Pons (tissue), 1 donor: Measurements from ENCODE around the gene PLEKHH3.
A peak's percentile ranks its signal among the peaks of the same experiment; 100 is the strongest.
"Not testable (repeated sequence)": the region's sequence is repeated elsewhere in the genome, so short reads cannot be mapped to it uniquely, and the experiment has no call there.

Experiments used
- DNase-seq: peaks from one replicate; pipeline ENCODE4 v3.0.0-alpha.2; 2016; ENCODE audit warnings: low spot score

PLEKHH3 gene

GRCh38 chr17:42670789-42671657 is 5.8 kb downstream of the PLEKHH3 start:
- DNase-seq = no peak

- DNase-seq = no peak
These were observed 6.6 kb downstream of the PLEKHH3 start for GRCh38 chr17:42669977-42670788.

GRCh38 chr17:42669705-42669976 is 7.2 kb downstream of the PLEKHH3 start:
- DNase-seq = no peak

GRCh38 chr17:42667088-42667951 is 9.5 kb downstream of the PLEKHH3 start:
- DNase-seq = peak; percentile 11

GRCh38 chr17:42666126-42666525 is 10.7 kb downstream of the PLEKHH3 start:
- DNase-seq = not testable (repeated sequence)

GRCh38 chr17:42665581-42666001 is 11.2 kb downstream of the PLEKHH3 start:
- DNase-seq = no peak

- no peak for DNase-seq
These were observed 16.0 kb downstream of the PLEKHH3 start for GRCh38 chr17:42660692-42661345.

- DNase-seq = not testable (repeated sequence)
These were observed 16.9 kb downstream of the PLEKHH3 start for GRCh38 chr17:42659932-42660274.

GRCh38 chr17:42659079-42659931 is 17.5 kb downstream of the PLEKHH3 start, which contains the start of gene TUBG2:
Gene TUBG2, plus strand, starts transcription at chr17:42659284. Its CDS starts 220 bp downstream, at chr17:42659504.
- DNase-seq = peak; percentile 80

GRCh38 chr17:42657824-42658588 is 18.8 kb downstream of the PLEKHH3 start:
- no peak for DNase-seq

- no peak for DNase-seq
These were observed 21.3 kb downstream of the PLEKHH3 start for GRCh38 chr17:42655528-42655927.

- no peak for DNase-seq
These were observed 23.3 kb downstream of the PLEKHH3 start for GRCh38 chr17:42653179-42654124.

- DNase-seq = no peak
These were observed 25.4 kb downstream of the PLEKHH3 start for GRCh38 chr17:42651392-42651791.

GRCh38 chr17:42647778-42648177 is 29.0 kb downstream of the PLEKHH3 start:
- no peak for DNase-seq

- no peak for DNase-seq
These were observed 34.5 kb downstream of the PLEKHH3 start for GRCh38 chr17:42642336-42642735.

- no peak for DNase-seq
These were observed 36.7 kb downstream of the PLEKHH3 start for GRCh38 chr17:42640121-42640520.

GRCh38 chr17:42639525-42640113 is 37.2 kb downstream of the PLEKHH3 start:
- DNase-seq = no peak

GRCh38 chr17:42632949-42633444 is 43.8 kb downstream of the PLEKHH3 start:
- no peak for DNase-seq
